Fibroblast of the aortic adventitia (primary cell): ENCODE data around the gene SIAE. TPM values are rescaled to one million over a fixed set of nuclear protein-coding genes. Genes with fewer than 3 reads are reported as not detected.

ENCODE experiments used
- DNase-seq: peaks from one replicate; pipeline ENCODE4 v3.0.0-alpha.2; 2010; ENCODE audit warnings: low read depth
- H3K4me3 ChIP-seq: 2 replicates; pipeline ENCODE4 v1.5.1; 2011; ENCODE audit warnings: low read depth, mild to moderate bottlenecking, control low read depth, low read length, moderate library complexity
- total RNA-seq: library from RNA; depleted of rRNA; stranded (reverse); fragments of >200 nt; gene quantifications from 2 replicates; pipeline ENCODE4 v1.2.3, GENCODE V29; 2012; ENCODE audit warnings: low replicate concordance
- TF ChIP-seq, protein P1 (sequence below): IDR thresholded peaks from 2 replicates; pipeline ENCODE4 v1.5.1; 2011; ENCODE audit warnings: mild to moderate bottlenecking, low read length, control low read depth, inconsistent platforms; ENCODE audit not compliant: insufficient read depth

Gene SIAE
- total RNA-seq, 1 donor = 15.1 TPM

DNA sequence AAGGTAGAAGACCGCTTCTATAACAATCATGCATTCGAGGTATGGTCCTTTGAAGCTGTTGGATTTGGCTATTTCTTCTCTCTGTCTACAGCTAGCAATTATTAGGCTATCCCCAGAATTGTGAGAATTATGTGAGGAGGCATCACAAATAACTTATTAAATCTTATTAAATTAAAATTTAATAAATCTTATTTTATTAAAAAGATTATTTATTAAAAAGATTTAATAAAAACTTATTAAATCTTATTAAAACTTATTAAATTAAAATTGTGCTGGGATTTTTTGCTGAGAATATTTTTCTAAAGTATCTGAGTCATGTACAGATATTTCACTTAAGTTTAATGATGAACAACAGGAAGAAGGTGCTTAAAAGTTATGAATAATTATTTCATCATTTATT lies 7.9 kb upstream of the SIAE start:
- TF ChIP-seq, protein P1, sequence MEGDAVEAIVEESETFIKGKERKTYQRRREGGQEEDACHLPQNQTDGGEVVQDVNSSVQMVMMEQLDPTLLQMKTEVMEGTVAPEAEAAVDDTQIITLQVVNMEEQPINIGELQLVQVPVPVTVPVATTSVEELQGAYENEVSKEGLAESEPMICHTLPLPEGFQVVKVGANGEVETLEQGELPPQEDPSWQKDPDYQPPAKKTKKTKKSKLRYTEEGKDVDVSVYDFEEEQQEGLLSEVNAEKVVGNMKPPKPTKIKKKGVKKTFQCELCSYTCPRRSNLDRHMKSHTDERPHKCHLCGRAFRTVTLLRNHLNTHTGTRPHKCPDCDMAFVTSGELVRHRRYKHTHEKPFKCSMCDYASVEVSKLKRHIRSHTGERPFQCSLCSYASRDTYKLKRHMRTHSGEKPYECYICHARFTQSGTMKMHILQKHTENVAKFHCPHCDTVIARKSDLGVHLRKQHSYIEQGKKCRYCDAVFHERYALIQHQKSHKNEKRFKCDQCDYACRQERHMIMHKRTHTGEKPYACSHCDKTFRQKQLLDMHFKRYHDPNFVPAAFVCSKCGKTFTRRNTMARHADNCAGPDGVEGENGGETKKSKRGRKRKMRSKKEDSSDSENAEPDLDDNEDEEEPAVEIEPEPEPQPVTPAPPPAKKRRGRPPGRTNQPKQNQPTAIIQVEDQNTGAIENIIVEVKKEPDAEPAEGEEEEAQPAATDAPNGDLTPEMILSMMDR = no peak
- DNase-seq = no peak
- no peak overlapping the region for H3K4me3 ChIP-seq

- H3K4me3 ChIP-seq = no peak overlapping the region
- no peak for DNase-seq
- TF ChIP-seq, protein P1 = no peak
Observed at GRCh38 chr11:124678416-124678815, 4.9 kb upstream of the SIAE start.

DNA sequence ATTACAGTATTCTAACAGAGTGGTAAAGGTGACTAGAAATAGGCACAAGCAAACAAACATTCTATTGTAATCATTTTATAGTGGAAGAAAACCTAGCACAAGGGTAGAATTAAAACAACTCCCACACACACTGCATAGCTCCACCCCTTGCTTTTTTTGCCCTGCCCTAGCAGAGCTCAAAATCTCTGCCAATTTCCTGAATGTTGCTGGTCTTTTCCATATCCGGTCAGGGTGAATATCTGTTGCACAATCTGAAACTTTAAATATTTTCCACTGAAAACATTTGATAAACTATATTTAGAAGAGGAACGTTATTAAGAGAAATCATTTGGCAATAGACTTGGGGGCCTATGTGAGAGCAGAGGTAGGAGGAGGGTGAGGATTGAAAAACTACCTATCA lies 2.8 kb upstream of the SIAE start:
- no peak overlapping the region for H3K4me3 ChIP-seq
- DNase-seq = peak; percentile 84
- TF ChIP-seq, protein P1 = no peak

GRCh38 chr11:124674571-124674970 lies 1.0 kb upstream of the SIAE start:
- TF ChIP-seq, protein P1 = no peak
- H3K4me3 ChIP-seq = peak overlapping the region; percentile 79
- no peak for DNase-seq

GRCh38 chr11:124674168-124674517 lies 604 bp upstream of the SIAE start:
- TF ChIP-seq, protein P1 = no peak

DNA sequence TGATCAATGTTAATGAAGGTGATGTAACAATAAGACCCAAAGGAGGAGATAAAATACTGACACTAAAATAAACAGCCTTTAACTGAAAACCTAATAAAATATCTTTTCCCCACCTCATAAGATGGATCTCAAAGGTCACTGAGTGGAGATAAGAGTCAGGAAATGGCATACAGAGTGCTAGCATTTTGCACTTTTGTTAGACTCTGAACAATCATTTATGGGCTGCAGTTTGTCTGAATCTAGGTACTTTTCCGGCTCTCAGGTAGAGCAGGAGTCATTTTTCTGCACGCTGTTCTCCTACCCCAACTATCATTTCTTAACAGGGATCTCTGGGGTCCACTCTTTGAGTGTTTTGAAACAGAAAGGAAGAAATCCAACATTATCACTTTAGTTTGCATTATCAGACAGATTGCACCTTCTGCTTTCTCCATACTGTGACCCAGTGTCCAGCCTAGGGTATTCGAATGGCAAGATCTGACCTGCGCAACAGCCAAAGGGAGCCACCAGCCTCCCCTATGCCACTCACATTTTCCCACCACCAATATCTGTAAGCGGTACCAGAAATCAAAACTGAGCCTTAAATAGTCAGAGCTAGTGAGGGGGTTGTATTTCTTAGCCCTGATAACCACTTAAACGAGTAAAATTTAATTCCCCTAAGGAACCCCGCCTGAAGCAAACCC lies 863 bp downstream of the SIAE start:
- H3K4me3 ChIP-seq = peak overlapping the region; percentile 81
- TF ChIP-seq, protein P1 = no peak
- DNase-seq = no peak

More at GRCh38 chr11:124674168-124674517, 604 bp upstream of the SIAE start:
- H3K4me3 ChIP-seq = peak overlapping the region; percentile 79
- DNase-seq = no peak

DNA sequence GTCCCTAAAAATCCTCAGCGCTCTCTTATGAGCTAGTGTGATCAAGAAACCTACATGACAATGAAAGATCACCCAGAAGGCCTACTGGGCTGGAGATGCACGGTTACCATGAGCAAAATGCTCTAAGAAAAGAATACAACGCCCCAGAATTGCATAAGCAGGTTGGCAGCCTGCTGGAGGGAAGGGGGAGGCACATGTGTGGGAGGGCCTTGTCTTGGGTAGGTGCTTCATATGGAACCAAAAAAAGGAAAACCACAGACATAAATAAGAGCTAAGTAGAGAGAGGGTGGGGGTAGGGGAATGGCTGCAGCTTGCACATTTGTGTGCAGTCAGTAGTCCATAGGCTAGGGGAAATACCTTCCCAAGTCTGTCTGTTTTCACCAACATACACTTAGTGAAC lies 2.8 kb downstream of the SIAE start:
- no peak overlapping the region for H3K4me3 ChIP-seq
- TF ChIP-seq, protein P1 = no peak
- DNase-seq = peak; percentile 31
